HepG2 (cell line): ENCODE measurements around the gene OR2F1. TPM values are rescaled to one million over a fixed set of nuclear protein-coding genes. Genes with fewer than 3 reads are reported as not detected.

Source experiments
- ATAC-seq: fragments of 200-7000 bp; cut with Tn5 transposase; 3 replicates; pipeline ENCODE4 v1.9.1; 2020; ENCODE audit warnings: mild to moderate bottlenecking, moderate library complexity
- BruUV-seq: library from RNA; stranded (reverse); fragments of 400-500 nt; replicated peaks from 2 replicates; lab custom pipeline; 2021; lab: Mats Ljungman, UMichigan
- CTCF ChIA-PET: fragments of 300-600 bp; formaldehyde crosslinking; extraction: SDS; loops from one replicate; lab custom pipeline; 2021; ENCODE audit warnings: low total read pairs, inconsistent platforms, low intra/inter-chr PET ratio; lab: Yijun Ruan, JAX
- POLR2A ChIA-PET: fragments of 350-600 bp; sonication (Branson Sonifier 250); formaldehyde crosslinking; loops from one replicate; lab custom pipeline; 2020; ENCODE audit warnings: antibody characterized with exemption, inconsistent platforms; lab: Yijun Ruan, JAX
- DNase-seq: peaks from one replicate; pipeline ENCODE4 v3.0.0-alpha.2; 2015; ENCODE audit warnings: low spot score
- FAIRE-seq: peaks from 3 replicates; lab custom pipeline; 2011; peaks lifted over from hg19 to GRCh38; lab: Jason Lieb, UNC
- H2AFZ ChIP-seq: one replicate; pipeline ENCODE4 v1.6.1; 2011; ENCODE audit warnings: low read length, inconsistent platforms
- H3K27ac ChIP-seq: fragments of 300-600 bp; 3 replicates; pipeline ENCODE4 v1.8.0; 2011; ENCODE audit warnings: mixed run types, mild to moderate bottlenecking, mixed read lengths, low read length, inconsistent platforms; ENCODE audit not compliant: insufficient read depth; ENCODE audit errors: extremely low read length
- H3K27me3 ChIP-seq, 2 experiments: fragments of 200-600 bp in 1 of 2; 2 replicates in 1 of 2; 3 replicates in 1 of 2; pipeline versions ENCODE4 v1.6.0 to v1.8.0; 2011; ENCODE audit warnings: low read length in 2 of 2, mild to moderate bottlenecking in 2 of 2, moderate library complexity in 2 of 2, inconsistent platforms in 1 of 2; ENCODE audit not compliant: insufficient read depth in 2 of 2, control insufficient read depth in 1 of 2
- H3K36me3 ChIP-seq, 2 experiments: fragments of 200-600 bp in 1 of 2; replicated peaks in 1 of 2; 2 replicates in 1 of 2; 3 replicates in 1 of 2; pipeline versions ENCODE4 v1.5.1 to v1.8.0; 2011; ENCODE audit warnings: low read length in 2 of 2, inconsistent platforms in 1 of 2; ENCODE audit not compliant: insufficient read depth in 2 of 2, control insufficient read depth in 1 of 2
- H3K4me1 ChIP-seq: 2 replicates; pipeline ENCODE4 v1.5.1; 2012; ENCODE audit warnings: low read length, inconsistent platforms; ENCODE audit not compliant: insufficient read depth
- H3K4me2 ChIP-seq: 2 replicates; pipeline ENCODE4 v1.6.0; 2011; ENCODE audit warnings: low read depth, low read length, inconsistent platforms
- H3K4me3 ChIP-seq, 3 experiments: fragments of 200-600 bp in 1 of 3; sonication (generic), shearing (Covaris generic) in 1 of 3; replicated peaks in 1 of 3; 2 replicates each; pipeline ENCODE4 v1.5.1; 2011 to 2016; ENCODE audit warnings: low read length in 3 of 3, inconsistent platforms in 2 of 3, low read depth in 2 of 3, mild to moderate bottlenecking in 2 of 3, control low read depth in 1 of 3, mixed read lengths in 1 of 3; ENCODE audit not compliant: insufficient read depth in 1 of 3
- H3K79me2 ChIP-seq: one replicate; pipeline ENCODE4 v1.6.1; 2011; ENCODE audit warnings: low read length, inconsistent platforms; ENCODE audit not compliant: insufficient read depth
- H3K9ac ChIP-seq: 2 replicates; pipeline ENCODE4 v1.6.0; 2011; ENCODE audit warnings: mild to moderate bottlenecking, low read depth, low read length, inconsistent platforms; ENCODE audit not compliant: insufficient read depth
- H3K9me3 ChIP-seq: 2 replicates; pipeline ENCODE4 v1.5.1; 2012; ENCODE audit warnings: mild to moderate bottlenecking, low read length
- H4K20me1 ChIP-seq: 2 replicates; pipeline ENCODE4 v1.6.0; 2011; ENCODE audit warnings: inconsistent platforms, mild to moderate bottlenecking, low read length, moderate library complexity; ENCODE audit not compliant: insufficient read depth
- ARID3A ChIP-seq: IDR thresholded peaks from 2 replicates; pipeline ENCODE4 v1.6.1; 2012; ENCODE audit warnings: low read depth, low read length, improper control_type of control experiment
- ASH2L ChIP-seq: fragments of 300-600, 200-600 bp; sonication (generic); IDR thresholded peaks from 2 replicates; pipeline ENCODE4 v1.7.0; 2017; ENCODE audit warnings: low read depth, mild to moderate bottlenecking, moderate library complexity, mixed read lengths, low read length; ENCODE audit not compliant: insufficient read length
- KDM5A ChIP-seq: fragments of 200-600 bp; sonication (generic); IDR thresholded peaks from 2 replicates; pipeline ENCODE4 v1.7.0; 2018; ENCODE audit warnings: antibody characterized with exemption, mild to moderate bottlenecking, low read length, borderline replicate concordance
- MIXL1 ChIP-seq: IDR thresholded peaks from 2 replicates; pipeline ENCODE4 v1.6.1; 2016
- MTF2 ChIP-seq: sonication (generic); formaldehyde crosslinking; IDR thresholded peaks from 2 replicates; pipeline ENCODE4 v1.5.0; 2020; ENCODE audit warnings: missing genetic modification reagents, borderline replicate concordance
- PAXIP1 ChIP-seq: sonication (generic); formaldehyde crosslinking; conservative IDR thresholded peaks from 2 replicates; pipeline ENCODE4 v1.4.0; 2020; ENCODE audit warnings: mild to moderate bottlenecking, missing genetic modification reagents, moderate library complexity
- PCBP2 ChIP-seq: fragments of 200-400 bp; formaldehyde crosslinking; optimal IDR thresholded peaks from 2 replicates; pipeline ENCODE3; 2018; ENCODE audit warnings: low read length, low read depth; ENCODE audit not compliant: poor library complexity, severe bottlenecking
- SAP130 ChIP-seq: IDR thresholded peaks from 2 replicates; pipeline ENCODE4 v1.6.1; 2016; ENCODE audit warnings: low read depth
- SOX13 ChIP-seq, 3 experiments: fragments of 450-650 bp in 1 of 3; sonication (generic) in 1 of 3; formaldehyde crosslinking in 1 of 3; IDR thresholded peaks in 2 of 3; conservative IDR thresholded peaks in 1 of 3; 2 replicates each; pipeline versions ENCODE4 v1.5.0 to v1.6.1; 2016 to 2020; ENCODE audit warnings: antibody characterized with exemption in 1 of 3, mild to moderate bottlenecking in 1 of 3, missing compliant biosample characterization in 1 of 3, missing genetic modification reagents in 1 of 3, moderate library complexity in 1 of 3
- STAG1 ChIP-seq: sonication (generic); formaldehyde crosslinking; IDR thresholded peaks from 2 replicates; pipeline ENCODE4 v1.4.0; 2020; ENCODE audit warnings: missing genetic modification reagents
- ZFP41 ChIP-seq: sonication (generic); formaldehyde crosslinking; IDR thresholded peaks from 2 replicates; pipeline ENCODE4 v1.4.0; 2020; ENCODE audit warnings: mild to moderate bottlenecking, missing genetic modification reagents, borderline replicate concordance
- ZNF121 ChIP-seq: sonication (generic); formaldehyde crosslinking; IDR thresholded peaks from 2 replicates; pipeline ENCODE4 v1.5.0; 2020; ENCODE audit warnings: mild to moderate bottlenecking, missing genetic modification reagents
- ZNF17 ChIP-seq: sonication (generic); formaldehyde crosslinking; IDR thresholded peaks from 2 replicates; pipeline ENCODE4 v1.5.0; 2020; ENCODE audit warnings: mild to moderate bottlenecking, missing genetic modification reagents
- ZNF24 ChIP-seq: fragments of 450-650 bp; IDR thresholded peaks from 2 replicates; pipeline ENCODE4 v1.6.1; 2017; ENCODE audit warnings: antibody characterized with exemption, mild to moderate bottlenecking
- ZNF414 ChIP-seq: sonication (generic); formaldehyde crosslinking; IDR thresholded peaks from 2 replicates; pipeline ENCODE4 v1.5.0; 2020; ENCODE audit warnings: missing genetic modification reagents
- ZNF432 ChIP-seq: sonication (generic); formaldehyde crosslinking; IDR thresholded peaks from 2 replicates; pipeline ENCODE4 v1.5.0; 2020; ENCODE audit warnings: missing genetic modification reagents, mild to moderate bottlenecking, borderline replicate concordance
- ZNF652 ChIP-seq: IDR thresholded peaks from 2 replicates; pipeline ENCODE4 v1.6.1; 2016; ENCODE audit warnings: low read depth, borderline replicate concordance
- ZNF790 ChIP-seq: sonication (generic); formaldehyde crosslinking; IDR thresholded peaks from 2 replicates; pipeline ENCODE4 v1.8.0; 2022; ENCODE audit warnings: missing genetic modification reagents, mild to moderate bottlenecking, borderline replicate concordance
- WGBS: methylation state at CpG from one replicate; pipeline ENCODE4 v1.1.6; 2017; ENCODE audit warnings: low lambda C conversion rate; 5-methylcytosine and 5-hydroxymethylcytosine counted together
- in situ Hi-C: cut with HindIII; loops from 2 replicates; pipeline ENCODE4 v1.10.0; 2017; ENCODE audit warnings: low pct_unique_long_range_greater_than_20kb; ENCODE audit not compliant: extremely low pct_ligation_motif_present
- intact Hi-C: fragments of 100-400 bp; cut with micrococcal nuclease; formaldehyde crosslinking; loops from one replicate; pipeline ENCODE4 v1.10.0; 2022; ENCODE audit not compliant: unreplicated experiment
- polyA plus RNA-seq, 8 experiments: library from polyadenylated mRNA; depleted of rRNA in 3 of 8; stranded (reverse) in 7 of 8; unstranded in 1 of 8; fragments of >200 nt; fragmentation: Illumina TruSeq in 4 of 8; extraction: Trizol in 4 of 8; gene quantifications; 2 replicates each; pipeline versions ENCODE4 v1.2.1 to v1.2.3, GENCODE V29; 2011 to 2016; ENCODE audit warnings: low read depth in 4 of 8, missing spikeins in 1 of 8, mixed read lengths in 1 of 8; ENCODE audit not compliant: insufficient read depth in 1 of 8
- total RNA-seq, 5 experiments: library from RNA; depleted of rRNA; stranded (reverse); fragments of >200 nt; fragmentation: Illumina TruSeq; extraction: Trizol; gene quantifications; 2 replicates each; pipeline ENCODE4 v1.2.3, GENCODE V29; 2016; ENCODE audit warnings: low read depth in 1 of 5

The OR2F1 gene
- total and polyA plus RNA-seq, 2 of the 13 experiments (the other 11 are each of a cell fraction or from before 2014, with no cell fraction given): 0.36 to 1.5 TPM

- POLR2A ChIA-PET: interaction anchor here (0.7 to 1.5 kb wide), 2 partner anchors 12 to 31 kb away, joined by 3 to 17 read pairs; partner anchors contain the start of gene TCAF1
- H3K27ac ChIP-seq: peak overlapping the region; percentile 47
- BruUV-seq: no TSS peak
- TF ChIP-seq ZNF24 (no peak), PAXIP1 (CRISPR knock-in tag) (peak; percentile 62), SAP130 (peak; percentile 9; the same call in 1 of the 2 replicates), ZNF790 (no peak), ZNF121 (CRISPR knock-in tag) (peak; percentile 35; the same call in 1 of the 2 replicates), ZFP41 (CRISPR knock-in tag) (no peak), ARID3A (0 out of 2 replicates have a peak, but pooled peaks have one; percentile 14), ASH2L (peak; percentile 36), PCBP2 (no peak), ZNF17 (CRISPR knock-in tag) (no peak), KDM5A (no peak), ZNF432 (CRISPR knock-in tag) (no peak), MTF2 (CRISPR knock-in tag) (no peak), ZNF652 (CRISPR knock-in tag) (peak; percentile 16; the same call in 1 of the 2 replicates), SOX13 (IDR thresholded peaks at IDR 0.05) (no peak), SOX13 (CRISPR knock-in tag; conservative IDR thresholded peaks at IDR 0.05 in 1 of 2, IDR thresholded peaks at IDR 0.05 in 1 of 2) (0 out of 4 replicates have a peak, but pooled peaks of 1 of the 2 experiments have one; percentile 11), MIXL1 (CRISPR knock-in tag) (peak; percentile 35; the same call in 1 of the 2 replicates), ZNF414 (no peak), STAG1 (no peak)
Measured at GRCh38 chr7:143913945-143914615, 40.6 kb upstream of the OR2F1 start.

More at GRCh38 chr7:143913945-143914615, 40.6 kb upstream of the OR2F1 start:
- H3K27me3 ChIP-seq: no peaks in the 10 kb centered on the region
- peaks cover 51% of the 10 kb centered on the region for H3K4me1 ChIP-seq
- H3K4me2 ChIP-seq: peak overlapping the region; percentile 58
- peak overlapping the region in 1 of 3 experiments; percentile 7; a peak in 1 of 6 replicates for H3K4me3 ChIP-seq
- no peaks in the 10 kb centered on the region for H3K36me3 ChIP-seq
- H3K9me3 ChIP-seq: no peaks in the 10 kb centered on the region
- FAIRE-seq (peak; percentile 43), DNase-seq (peak; percentile 34), ATAC-seq (peak; percentile 79)
- CTCF ChIA-PET: no interaction called here
- H3K79me2 ChIP-seq: no peaks in the 10 kb centered on the region
- H2AFZ ChIP-seq: no peak overlapping the region
- intact Hi-C loops: no loop called here
- no peaks in the 10 kb centered on the region for H4K20me1 ChIP-seq
- H3K9ac ChIP-seq: no peak overlapping the region
- in situ Hi-C loops: loop anchor here (25.0 kb wide), 1 partner anchor 527 kb away; the partner anchor contains the start of gene ZYX
- 31% methylated on average over 3 of the region's 3 CpGs for WGBS
